ENCODE results near the gene DDX10.

Gene DDX10

DNA sequence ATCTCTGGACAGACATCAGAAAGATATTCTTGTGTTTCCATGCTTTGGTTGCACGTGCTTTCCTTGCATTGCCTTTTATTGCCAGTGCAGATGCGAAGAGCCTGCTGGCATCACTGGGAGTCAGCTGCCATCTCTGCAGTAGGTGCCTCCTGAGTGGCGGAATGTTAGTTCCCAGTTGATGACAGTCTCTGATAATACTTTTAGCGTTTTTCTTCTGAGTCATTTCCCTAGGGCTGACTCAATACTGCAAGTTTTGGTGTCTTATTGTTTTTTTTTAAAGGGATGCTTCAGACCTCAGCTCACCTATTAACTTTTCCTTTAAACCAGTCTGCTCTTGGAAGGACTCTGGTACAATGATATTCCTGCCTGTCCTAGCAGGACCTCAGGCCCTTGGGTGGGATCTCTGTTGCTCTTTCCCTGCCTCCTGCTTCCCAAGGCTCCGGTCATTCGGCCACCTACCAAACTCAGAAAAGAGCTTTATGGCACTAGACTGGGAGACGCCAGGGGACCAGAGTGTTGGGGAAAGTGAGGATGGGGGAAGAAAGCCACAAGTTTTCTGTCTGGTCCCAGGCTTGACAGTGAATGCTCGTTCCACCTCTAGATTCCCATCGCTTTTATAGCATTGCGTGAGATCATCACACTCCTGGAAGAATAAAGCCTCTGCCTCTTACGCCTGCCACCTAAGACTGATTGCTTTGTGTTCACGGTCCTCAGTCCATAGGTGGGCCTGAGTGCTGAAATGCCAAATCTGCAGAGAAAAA, 308.7 kb downstream of the DDX10 start:
- TF ChIP-seq CTCF (IDR thresholded peaks at IDR 0.05; ENCODE audit: insufficient read depth, low read depth, low read length, missing control alignments): no peak
- no peak overlapping the region for H3K4me3 ChIP-seq (ENCODE audit: low read depth, low read length)
- no peak for DNase-seq (ENCODE audit: low read depth)

DNA sequence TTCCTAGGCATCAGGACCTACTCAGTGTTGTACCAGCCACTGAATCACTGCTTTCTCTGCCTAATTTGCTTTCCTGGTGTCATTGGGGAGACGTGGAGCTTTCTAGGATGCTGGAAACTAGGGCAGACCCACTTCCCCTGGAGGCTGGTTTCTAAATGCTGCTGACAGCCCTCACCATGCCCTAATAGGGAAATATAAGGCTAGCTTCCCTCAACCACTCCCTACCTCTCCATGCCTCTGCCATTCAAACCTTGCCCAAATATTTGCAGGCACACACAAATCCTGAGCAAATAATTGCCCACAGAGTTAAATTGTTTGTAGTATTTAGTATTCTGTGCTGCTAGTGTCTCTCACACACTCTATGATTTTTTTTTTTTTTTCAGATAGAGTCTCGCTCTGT, 310.2 kb downstream of the DDX10 start:
- DNase-seq (ENCODE audit: low read depth): no peak
- no peak overlapping the region for H3K4me3 ChIP-seq (ENCODE audit: low read depth, low read length)
- TF ChIP-seq CTCF (IDR thresholded peaks at IDR 0.05; ENCODE audit: insufficient read depth, low read depth, low read length, missing control alignments): no peak

- no peak for TF ChIP-seq CTCF (IDR thresholded peaks at IDR 0.05; ENCODE audit: insufficient read depth, low read depth, low read length, missing control alignments)
- H3K4me3 ChIP-seq (ENCODE audit: low read depth, low read length): no peak overlapping the region
- no peak for DNase-seq (ENCODE audit: low read depth)
Observed at GRCh38 chr11:108975641-108976071, 310.8 kb downstream of the DDX10 start.

GRCh38 chr11:108983636-108984420, 319.0 kb downstream of the DDX10 start:
- no peak for DNase-seq (ENCODE audit: low read depth)
- no peak overlapping the region for H3K4me3 ChIP-seq (ENCODE audit: low read depth, low read length)
- no peak for TF ChIP-seq CTCF (IDR thresholded peaks at IDR 0.05; ENCODE audit: insufficient read depth, low read depth, low read length, missing control alignments)

- no peak for DNase-seq (ENCODE audit: low read depth)
- no peak for TF ChIP-seq CTCF (IDR thresholded peaks at IDR 0.05; ENCODE audit: insufficient read depth, low read depth, low read length, missing control alignments)
- no peak overlapping the region for H3K4me3 ChIP-seq (ENCODE audit: low read depth, low read length)
Observed at GRCh38 chr11:108984523-108984922, 319.7 kb downstream of the DDX10 start.

DNA sequence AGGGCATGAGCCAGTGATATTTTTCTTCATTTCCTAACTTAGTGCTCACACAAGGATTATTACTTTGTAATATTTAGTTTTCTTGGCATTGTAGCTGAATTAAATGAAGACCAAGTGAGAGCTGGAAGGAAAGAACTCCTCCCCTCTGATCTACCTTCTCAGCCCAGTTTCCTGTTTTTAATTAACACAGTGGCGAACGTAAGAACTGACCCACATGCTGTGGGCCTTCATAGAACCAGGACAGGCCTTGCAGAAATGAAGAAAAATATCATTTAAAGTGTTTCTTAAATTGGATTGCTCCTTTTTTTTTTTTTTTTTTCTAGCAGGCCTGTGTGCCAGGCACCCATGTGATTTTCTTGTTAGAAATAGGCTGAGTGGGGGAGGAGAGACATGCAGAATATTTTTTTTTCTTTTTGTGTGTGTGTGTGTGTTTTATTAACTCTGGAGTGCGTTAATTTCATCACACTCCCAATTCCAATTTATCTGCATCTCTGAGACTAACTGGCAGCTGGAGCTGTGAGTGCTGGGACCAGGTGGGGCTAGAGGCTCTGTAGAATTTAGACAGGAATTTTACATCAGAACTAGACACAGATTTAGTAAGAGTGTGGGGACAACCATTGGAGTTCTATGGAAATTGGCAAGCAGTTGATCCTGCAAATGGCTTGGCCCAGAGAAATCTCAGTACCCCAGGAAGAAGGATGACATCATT, 320.5 kb downstream of the DDX10 start:
- TF ChIP-seq CTCF (IDR thresholded peaks at IDR 0.05; ENCODE audit: insufficient read depth, low read depth, low read length, missing control alignments): no peak
- no peak overlapping the region for H3K4me3 ChIP-seq (ENCODE audit: low read depth, low read length)
- no peak for DNase-seq (ENCODE audit: low read depth)
